ENCODE results near the gene TNN. TPM values are rescaled to one million over a fixed set of nuclear protein-coding genes. Genes with fewer than 3 reads are reported as not detected.

The TNN gene
- total and polyA plus RNA-seq, 2 experiments from 2014 or later = not detected

DNA sequence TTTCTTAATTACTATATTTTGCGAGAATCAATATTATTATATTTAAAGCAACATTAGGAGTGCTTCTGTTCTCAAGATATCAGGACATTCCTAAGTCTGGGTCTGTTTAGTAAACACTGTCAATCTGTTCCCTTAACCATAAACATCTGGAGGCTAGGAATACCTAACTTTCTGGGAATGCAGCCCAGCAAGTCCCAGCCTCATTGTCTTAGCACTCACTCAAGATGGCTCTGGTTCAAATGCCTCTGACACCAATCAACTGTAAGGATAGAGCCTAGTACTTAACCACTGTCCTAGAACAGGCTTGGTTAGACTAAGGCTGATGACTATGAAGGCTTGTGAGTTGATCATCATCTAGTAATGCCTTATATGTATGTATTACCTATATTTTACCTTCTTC, 61.5 kb downstream of the TNN start:
- DNase-seq = peak; percentile 81

DNA sequence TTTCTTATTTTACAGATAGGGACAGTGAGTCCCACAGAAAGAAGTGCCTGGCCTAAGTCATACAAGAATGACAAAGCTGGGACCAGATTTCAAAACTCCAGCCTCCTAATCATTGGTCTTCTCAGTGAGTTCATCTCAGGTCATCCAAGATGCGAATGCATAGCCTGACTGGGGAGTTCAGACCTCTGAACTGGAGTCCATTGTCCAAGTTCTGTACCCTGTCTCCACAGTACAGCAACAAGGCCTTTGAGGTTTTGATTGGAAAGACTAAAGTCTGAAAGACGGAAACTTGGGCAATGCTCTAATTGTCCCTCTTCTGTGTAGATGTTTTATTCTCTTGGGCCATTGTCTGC, 62.0 kb downstream of the TNN start:
- Histone ChIP-seq H4K20me1 (ENCODE audit: insufficient read depth) (no peaks in the 10 kb centered on the region), H3K4me2 (ENCODE audit: unreplicated experiment) (no peak overlapping the region), H3K27ac (no peak overlapping the region), H3F3A (ENCODE audit: insufficient read depth) (peaks cover 21% of the 10 kb centered on the region), H3K27me3 (replicated peaks; ENCODE audit: insufficient read depth) (no peaks in the 10 kb centered on the region), H3K4me1 (ENCODE audit: insufficient read depth) (peaks cover 40% of the 10 kb centered on the region), H3K9ac (no peak overlapping the region), H3K36me3 (ENCODE audit: low read depth) (no peaks in the 10 kb centered on the region), H3K4me3 (no peak overlapping the region), H3K9me3 (ENCODE audit: low read depth) (no peaks in the 10 kb centered on the region), H3K79me2 (ENCODE audit: insufficient read depth) (no peaks in the 10 kb centered on the region), H3K9me2 (ENCODE audit: insufficient read depth) (no peaks in the 10 kb centered on the region), H2AFZ (no peak overlapping the region)
- 86 to 87% methylated on average over 2 of the region's 2 CpGs for WGBS, 2 experiments (ENCODE audit: low coverage in 1 of 2, low lambda C conversion rate in 2 of 2, missing lambda C conversion rate in 2 of 2)
- DNase-seq = no peak
- no peak for TF ChIP-seq EZH2phosphoT487 (IDR thresholded peaks at IDR 0.05; ENCODE audit: insufficient read depth, low read depth)
- no peak for TF ChIP-seq EZH2 (IDR thresholded peaks at IDR 0.05; ENCODE audit: insufficient read depth, poor library complexity, severe bottlenecking)
- in situ Hi-C loops (cut with MboI) = loop anchor here (25.0 kb wide), 1 partner anchor 367 kb away; no protein-coding TSS in a partner anchor

More for the DNA sequence above, 61.5 kb downstream of the TNN start:
- peaks cover 21% of the 10 kb centered on the region for H3F3A ChIP-seq (ENCODE audit: insufficient read depth)
- H3K9me3 ChIP-seq (ENCODE audit: low read depth) = no peaks in the 10 kb centered on the region
- H3K4me2 ChIP-seq (ENCODE audit: unreplicated experiment) = no peak overlapping the region
- no peaks in the 10 kb centered on the region for H3K36me3 ChIP-seq (ENCODE audit: low read depth)
- no peaks in the 10 kb centered on the region for H3K27me3 ChIP-seq (replicated peaks; ENCODE audit: insufficient read depth)
- no peak overlapping the region for H3K9ac ChIP-seq
- 0 to 3% methylated on average over 1 of the region's 1 CpG for WGBS, 2 experiments (ENCODE audit: low coverage in 1 of 2, low lambda C conversion rate in 2 of 2, missing lambda C conversion rate in 2 of 2)
- H2AFZ ChIP-seq = no peak overlapping the region
- H3K4me3 ChIP-seq = no peak overlapping the region
- no peaks in the 10 kb centered on the region for H3K79me2 ChIP-seq (ENCODE audit: insufficient read depth)
- H3K27ac ChIP-seq = no peak overlapping the region
- peaks cover 40% of the 10 kb centered on the region for H3K4me1 ChIP-seq (ENCODE audit: insufficient read depth)
- in situ Hi-C loops (cut with MboI) = loop anchor here (25.0 kb wide), 1 partner anchor 367 kb away; no protein-coding TSS in a partner anchor
- no peaks in the 10 kb centered on the region for H4K20me1 ChIP-seq (ENCODE audit: insufficient read depth)
- no peaks in the 10 kb centered on the region for H3K9me2 ChIP-seq (ENCODE audit: insufficient read depth)
- no peak for TF ChIP-seq EZH2 (IDR thresholded peaks at IDR 0.05; ENCODE audit: insufficient read depth, poor library complexity, severe bottlenecking)
- no peak for TF ChIP-seq EZH2phosphoT487 (IDR thresholded peaks at IDR 0.05; ENCODE audit: insufficient read depth, low read depth)

DNA sequence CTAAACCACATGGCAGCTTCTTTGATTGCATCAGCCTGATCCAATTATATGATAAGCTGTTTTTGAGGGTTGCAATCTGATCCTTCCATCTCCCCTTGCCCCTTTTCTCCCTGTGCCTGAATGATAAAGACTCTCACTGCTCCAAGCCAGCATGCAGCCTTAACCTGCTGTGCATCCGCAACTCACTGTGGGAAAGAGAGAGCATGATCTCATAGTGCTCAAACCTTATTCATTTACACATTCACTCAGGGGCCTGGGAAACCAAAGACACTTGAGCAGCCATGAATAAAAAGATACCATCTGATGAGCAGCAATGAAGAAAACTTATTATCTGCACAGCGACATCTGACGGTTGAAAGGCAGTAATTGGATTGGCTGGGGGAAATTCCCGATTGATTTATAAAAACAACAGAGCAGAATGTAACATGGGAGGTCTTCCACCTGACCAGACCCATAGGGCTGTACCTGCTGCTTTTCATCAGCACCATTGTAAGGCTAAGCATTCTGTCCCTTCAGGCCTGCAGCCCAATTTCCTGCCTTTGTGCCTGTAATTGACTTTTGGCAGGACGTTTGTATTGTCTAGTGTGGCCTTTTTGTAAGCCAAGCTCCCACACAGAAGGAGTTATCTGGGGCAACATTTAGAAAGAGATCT, 62.5 kb downstream of the TNN start:
- H2AFZ ChIP-seq = no peak overlapping the region
- no peaks in the 10 kb centered on the region for H4K20me1 ChIP-seq (ENCODE audit: insufficient read depth)
- H3K4me2 ChIP-seq (ENCODE audit: unreplicated experiment) = no peak overlapping the region
- no peaks in the 10 kb centered on the region for H3K36me3 ChIP-seq (ENCODE audit: low read depth)
- 44 to 50% methylated on average over 5 of the region's 5 CpGs for WGBS, 2 experiments (ENCODE audit: low coverage in 1 of 2, low lambda C conversion rate in 2 of 2, missing lambda C conversion rate in 2 of 2)
- no peak overlapping the region for H3K9ac ChIP-seq
- TF ChIP-seq EZH2phosphoT487 (IDR thresholded peaks at IDR 0.05; ENCODE audit: insufficient read depth, low read depth) (no peak), EZH2 (IDR thresholded peaks at IDR 0.05; ENCODE audit: insufficient read depth, poor library complexity, severe bottlenecking) (no peak)
- peaks cover 40% of the 10 kb centered on the region for H3K4me1 ChIP-seq (ENCODE audit: insufficient read depth)
- no peak overlapping the region for H3K4me3 ChIP-seq
- in situ Hi-C loops (cut with MboI) = loop anchor here (25.0 kb wide), 1 partner anchor 368 kb away; no protein-coding TSS in a partner anchor
- no peaks in the 10 kb centered on the region for H3K79me2 ChIP-seq (ENCODE audit: insufficient read depth)
- no peak overlapping the region for H3K27ac ChIP-seq
- H3F3A ChIP-seq (ENCODE audit: insufficient read depth) = peaks cover 21% of the 10 kb centered on the region
- no peaks in the 10 kb centered on the region for H3K9me3 ChIP-seq (ENCODE audit: low read depth)
- DNase-seq = no peak
- H3K9me2 ChIP-seq (ENCODE audit: insufficient read depth) = no peaks in the 10 kb centered on the region
- no peaks in the 10 kb centered on the region for H3K27me3 ChIP-seq (replicated peaks; ENCODE audit: insufficient read depth)

DNA sequence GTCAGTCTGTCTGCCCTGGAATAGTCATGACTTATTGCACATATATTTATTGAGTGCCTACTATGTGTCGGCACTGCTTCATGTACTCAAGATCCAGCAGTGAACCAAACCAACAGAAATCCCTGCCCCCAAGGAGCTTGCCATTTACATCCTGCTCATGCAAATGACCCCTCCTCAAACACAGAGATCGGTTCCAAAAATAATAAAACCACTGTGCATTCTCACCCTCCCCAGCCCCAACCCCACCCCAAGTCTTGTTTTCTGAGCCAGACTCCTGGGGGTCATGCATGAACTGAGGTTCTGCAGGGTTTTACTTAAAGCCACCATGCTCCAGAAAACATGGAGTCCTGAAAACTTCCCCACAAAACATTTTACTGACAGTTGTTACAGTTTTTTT, 63.0 kb downstream of the TNN start:
- Histone ChIP-seq H3K9me2 (ENCODE audit: insufficient read depth) (no peaks in the 10 kb centered on the region), H4K20me1 (ENCODE audit: insufficient read depth) (no peaks in the 10 kb centered on the region), H3K9ac (no peak overlapping the region), H3K9me3 (ENCODE audit: low read depth) (no peaks in the 10 kb centered on the region), H3K79me2 (ENCODE audit: insufficient read depth) (no peaks in the 10 kb centered on the region), H3K27ac (0 out of 2 replicates have a peak overlapping the region, but pooled peaks have one; percentile 26), H3K36me3 (ENCODE audit: low read depth) (no peaks in the 10 kb centered on the region), H2AFZ (no peak overlapping the region), H3F3A (ENCODE audit: insufficient read depth) (peaks cover 21% of the 10 kb centered on the region), H3K27me3 (replicated peaks; ENCODE audit: insufficient read depth) (no peaks in the 10 kb centered on the region), H3K4me2 (ENCODE audit: unreplicated experiment) (no peak overlapping the region), H3K4me1 (ENCODE audit: insufficient read depth) (peaks cover 40% of the 10 kb centered on the region), H3K4me3 (no peak overlapping the region)
- DNase-seq = no peak
- in situ Hi-C loops (cut with MboI) = loop anchor here (25.0 kb wide), 1 partner anchor 368 kb away; no protein-coding TSS in a partner anchor
- TF ChIP-seq EZH2phosphoT487 (IDR thresholded peaks at IDR 0.05; ENCODE audit: insufficient read depth, low read depth) = no peak
- no peak for TF ChIP-seq EZH2 (IDR thresholded peaks at IDR 0.05; ENCODE audit: insufficient read depth, poor library complexity, severe bottlenecking)
- WGBS, 2 experiments (ENCODE audit: low coverage in 1 of 2, low lambda C conversion rate in 2 of 2, missing lambda C conversion rate in 2 of 2) = 61 to 79% methylated on average over 2 of the region's 2 CpGs
